Fibroblast of skin of back (primary cell): Measurements from ENCODE around the gene MGAT5.

Experiments used
- DNase-seq: peaks from one replicate; pipeline ENCODE4 v3.0.0-alpha.2; 2013

The MGAT5 gene

DNA sequence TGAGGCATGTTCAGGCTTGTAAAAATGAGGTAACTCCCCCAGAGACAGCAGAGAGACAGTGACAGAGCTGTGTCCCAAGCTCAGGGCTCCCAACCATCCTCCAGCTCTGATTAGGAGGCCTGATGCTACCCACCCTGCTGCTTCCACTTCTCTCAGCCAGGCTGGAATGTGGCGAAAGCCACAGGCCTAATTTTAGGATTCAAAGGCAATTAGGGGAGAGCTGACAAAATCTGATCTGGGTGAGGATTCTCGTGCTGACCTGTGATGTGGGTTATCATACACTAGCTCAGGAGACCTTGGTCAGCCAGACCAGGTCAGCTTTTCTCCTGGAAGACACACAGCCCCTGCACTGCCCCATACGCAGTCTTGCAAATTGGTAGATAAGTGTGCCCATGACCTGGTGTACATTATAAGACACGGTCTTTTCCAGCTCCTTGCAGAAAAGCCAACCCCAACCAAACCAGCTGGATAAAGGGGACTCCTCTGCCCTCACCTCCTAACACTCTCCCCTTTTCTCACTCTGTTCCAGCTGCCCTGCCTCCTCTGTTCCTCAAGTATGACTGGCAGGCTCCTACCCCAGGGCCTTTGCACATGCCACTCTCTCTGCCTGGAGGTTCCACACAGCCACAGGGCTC, 225.9 kb downstream of the MGAT5 start:
- no peak for DNase-seq

DNA sequence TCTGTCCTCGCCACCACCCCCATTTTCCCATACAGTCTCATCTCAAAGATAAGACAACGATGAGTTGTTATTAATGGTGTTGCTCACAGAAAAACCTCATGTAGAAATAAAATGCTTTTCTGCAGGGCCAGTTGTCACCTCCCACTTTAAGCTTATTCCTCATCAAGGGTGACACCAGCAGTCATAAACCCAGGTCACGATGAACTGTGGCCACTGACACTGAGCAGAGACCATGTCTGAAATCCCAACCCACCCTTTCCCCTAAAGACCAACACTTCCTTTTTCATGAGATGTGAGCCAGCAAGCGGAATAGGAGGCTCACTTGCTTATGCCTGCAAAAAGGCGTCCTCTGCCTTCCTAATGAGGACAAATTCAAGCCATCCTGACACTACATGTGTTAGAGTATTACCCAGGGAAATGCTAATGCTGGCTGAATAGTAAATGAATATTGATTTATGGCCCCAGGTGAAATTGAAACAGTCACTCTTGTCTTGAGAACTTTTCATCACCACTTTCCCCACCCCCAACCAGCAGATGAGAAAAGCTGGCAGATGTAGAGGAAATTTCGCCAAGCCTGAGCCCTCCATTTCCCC, 228.4 kb downstream of the MGAT5 start:
- no peak for DNase-seq

DNA sequence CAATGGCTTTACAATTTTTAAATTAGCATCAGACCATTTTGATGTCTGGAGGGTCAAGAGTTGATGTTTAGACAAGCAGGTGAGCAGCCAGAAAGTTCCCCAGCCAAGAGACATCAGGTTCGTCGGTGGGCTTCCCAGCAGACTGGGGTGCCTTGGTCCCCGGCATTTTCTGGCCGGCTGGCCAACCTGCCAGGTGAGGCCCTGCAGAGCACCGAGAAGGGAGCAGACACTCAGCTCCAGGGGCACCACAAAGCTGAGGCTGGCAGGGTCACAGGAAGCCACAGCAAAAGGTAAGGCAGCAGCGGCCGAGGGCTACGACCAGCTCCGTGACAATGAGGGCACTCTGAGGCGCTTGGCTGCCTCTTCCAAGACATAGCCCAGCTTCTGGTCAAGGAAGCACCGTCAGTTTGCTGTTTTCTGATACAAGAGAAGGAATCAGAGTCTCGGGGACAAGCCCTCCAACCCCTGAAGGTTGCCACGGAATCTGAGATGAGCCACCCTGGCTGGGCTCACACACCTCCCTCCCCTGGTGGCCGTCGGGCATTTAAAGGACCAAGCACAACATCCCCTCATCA, 229.0 kb downstream of the MGAT5 start:
- DNase-seq = no peak

DNA sequence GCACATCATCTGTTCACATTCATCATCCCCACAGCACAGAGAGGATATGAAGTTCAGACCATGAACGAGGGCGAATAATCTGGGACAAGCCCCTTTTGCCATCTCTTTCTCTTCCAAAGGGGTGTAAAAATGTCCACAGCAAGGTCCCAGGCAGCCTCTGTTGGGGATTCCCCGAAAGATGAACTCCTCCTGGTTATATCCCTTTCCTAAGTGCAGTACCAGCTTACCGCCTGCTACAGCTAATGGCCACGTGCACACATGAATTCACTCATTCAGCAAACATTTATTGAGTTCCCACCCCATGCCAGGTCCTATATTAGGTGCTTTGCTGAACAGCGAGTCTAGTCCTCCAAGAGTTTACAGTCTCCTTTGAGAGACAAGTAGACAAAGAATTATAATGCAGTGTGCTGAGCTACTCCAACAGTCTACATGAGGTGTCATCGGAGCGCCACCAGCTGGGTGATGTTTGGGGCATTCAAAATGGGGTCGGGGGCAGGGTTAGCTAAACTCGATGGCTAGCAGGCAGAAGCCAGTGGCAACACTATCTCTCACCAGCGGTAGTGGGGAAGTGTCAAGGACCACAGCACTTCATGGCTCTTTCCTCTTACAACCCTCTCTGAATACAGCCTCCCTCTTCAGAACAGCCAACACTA, 236.0 kb downstream of the MGAT5 start:
- no peak for DNase-seq

DNA sequence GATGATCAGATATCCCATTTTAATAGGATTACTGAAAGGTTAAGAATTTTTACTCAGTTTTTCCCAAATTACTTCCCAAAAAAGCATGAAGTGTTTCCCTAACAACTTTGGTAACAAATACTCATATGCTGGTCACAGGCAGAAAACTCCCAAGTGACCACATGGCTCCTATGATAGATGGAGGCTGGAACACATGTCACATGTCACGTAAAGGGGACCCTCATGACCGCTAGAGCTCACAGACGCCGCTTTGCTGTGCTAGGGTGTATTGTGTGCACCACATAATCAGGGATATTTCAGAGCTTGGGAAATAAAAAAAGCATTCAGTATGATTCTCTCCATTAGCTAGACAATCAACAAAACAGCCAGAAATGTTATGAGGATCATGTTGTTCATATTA, 236.7 kb downstream of the MGAT5 start:
- DNase-seq = no peak

DNA sequence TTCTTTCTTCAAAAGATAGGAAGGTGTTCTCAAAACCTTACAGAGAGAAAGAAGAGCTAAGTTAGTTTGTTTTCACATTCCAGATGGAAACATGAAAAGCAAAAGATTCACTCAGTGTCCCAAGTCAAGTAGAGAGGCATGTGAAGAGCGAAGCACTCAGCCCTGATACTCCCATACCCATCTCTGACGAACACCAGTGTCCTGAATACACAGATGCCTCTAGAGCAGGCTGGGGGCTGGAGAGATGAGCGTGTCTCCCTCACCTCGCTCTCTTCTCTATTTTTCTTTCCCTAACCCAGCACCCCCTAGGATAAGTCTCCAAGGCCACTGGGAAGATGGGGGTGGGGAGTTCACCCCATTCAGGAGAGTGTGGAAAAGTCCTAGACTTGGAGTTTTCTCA, 237.2 kb downstream of the MGAT5 start:
- DNase-seq = no peak

DNA sequence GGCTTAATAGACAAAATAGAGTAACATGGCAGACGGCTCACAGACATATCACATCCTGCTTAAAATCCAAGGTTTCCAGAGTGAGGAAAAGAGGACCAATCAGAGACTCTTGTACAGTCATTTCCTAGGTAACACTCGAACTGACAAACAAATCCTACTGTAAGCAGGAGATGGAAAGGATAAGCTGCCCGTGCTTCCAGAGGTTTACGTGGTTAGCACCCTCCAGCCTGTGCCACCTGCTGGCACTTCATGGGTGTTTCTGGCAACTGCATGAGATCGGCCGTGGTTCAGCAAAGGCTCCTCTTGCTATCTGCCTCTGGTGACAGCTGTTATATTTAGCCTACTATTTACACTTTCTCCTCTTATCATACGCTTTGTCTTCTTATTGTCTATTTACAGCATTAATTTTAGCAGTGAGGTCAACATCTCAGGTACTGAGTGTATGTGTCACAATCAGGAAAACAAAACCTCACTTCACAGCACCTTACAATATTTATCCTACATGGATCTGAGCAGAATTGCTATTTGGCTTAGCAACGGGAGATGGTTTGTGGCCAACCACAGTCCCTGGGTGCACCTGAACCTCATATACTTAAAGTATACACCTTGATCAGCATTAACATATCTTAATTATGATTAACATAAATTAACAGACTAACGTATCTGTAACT, 238.0 kb downstream of the MGAT5 start:
- DNase-seq = no peak

DNA sequence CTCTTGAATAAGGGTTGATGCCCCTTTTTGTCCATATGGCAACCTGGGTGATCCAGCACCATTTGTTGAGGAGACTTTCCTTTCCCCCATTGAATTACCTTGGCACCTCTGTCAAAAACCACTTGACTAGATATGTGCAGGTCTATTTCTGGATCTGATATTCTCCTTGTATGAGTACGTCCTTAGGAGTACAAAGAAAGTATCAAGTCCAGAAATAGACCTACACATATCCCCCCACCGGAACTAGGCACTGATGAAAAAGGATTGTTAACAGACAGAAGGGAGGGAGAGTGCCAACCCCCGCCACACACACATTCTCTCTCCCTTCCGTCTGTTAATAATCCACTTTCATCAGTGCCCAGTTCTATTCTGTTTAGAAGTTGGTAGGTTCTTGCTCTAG, 239.9 kb downstream of the MGAT5 start:
- no peak for DNase-seq

DNA sequence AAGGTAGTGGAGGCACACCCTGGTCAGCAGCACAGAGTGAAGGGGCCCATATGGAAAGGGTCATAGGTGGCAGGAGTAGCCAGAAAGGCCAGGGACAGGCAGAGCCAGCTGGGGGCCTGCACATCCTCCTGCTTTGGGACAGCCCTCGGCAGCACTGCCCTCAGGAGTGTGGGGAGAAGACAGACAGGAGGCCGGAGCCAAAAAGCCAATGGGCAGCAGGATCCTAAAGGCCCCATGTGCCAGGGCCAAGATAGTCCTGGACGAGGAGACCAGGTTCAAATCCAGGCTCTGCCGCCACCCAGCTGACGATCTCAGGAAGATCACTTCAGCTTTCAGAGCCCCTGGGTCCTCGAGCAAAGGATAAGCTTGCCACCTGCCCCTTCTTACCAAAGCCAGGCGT, 244.8 kb downstream of the MGAT5 start:
- DNase-seq = no peak

DNA sequence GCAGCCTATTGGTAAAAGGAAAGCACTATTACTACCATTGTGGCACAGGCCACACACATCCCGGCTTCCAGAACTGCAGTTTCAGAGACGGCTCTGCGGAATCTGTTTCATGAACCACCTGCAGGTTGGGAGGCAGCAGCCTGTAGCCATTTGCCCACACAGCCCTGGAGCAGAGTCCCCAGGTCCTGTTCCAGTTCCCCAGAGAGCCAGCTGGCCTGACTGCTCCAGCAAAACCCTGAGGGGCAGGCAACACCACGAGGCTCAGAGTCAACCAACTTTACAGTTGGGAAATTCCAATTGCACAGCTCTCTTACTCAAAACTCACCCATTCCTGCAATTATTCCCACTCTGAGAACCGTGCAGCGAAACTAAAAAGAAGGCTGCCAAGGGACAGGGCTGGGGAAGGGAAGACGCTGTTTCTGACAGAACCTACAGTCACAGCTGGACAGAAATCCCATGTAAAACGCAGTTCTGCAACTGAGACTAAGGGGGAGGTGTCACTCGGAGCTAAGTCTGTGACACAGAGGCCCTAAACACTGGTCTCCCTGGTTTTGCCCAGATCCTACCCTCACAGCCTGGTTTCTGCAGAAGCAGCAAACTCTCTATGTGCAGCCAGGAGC, 245.5 kb downstream of the MGAT5 start:
- DNase-seq = no peak

DNA sequence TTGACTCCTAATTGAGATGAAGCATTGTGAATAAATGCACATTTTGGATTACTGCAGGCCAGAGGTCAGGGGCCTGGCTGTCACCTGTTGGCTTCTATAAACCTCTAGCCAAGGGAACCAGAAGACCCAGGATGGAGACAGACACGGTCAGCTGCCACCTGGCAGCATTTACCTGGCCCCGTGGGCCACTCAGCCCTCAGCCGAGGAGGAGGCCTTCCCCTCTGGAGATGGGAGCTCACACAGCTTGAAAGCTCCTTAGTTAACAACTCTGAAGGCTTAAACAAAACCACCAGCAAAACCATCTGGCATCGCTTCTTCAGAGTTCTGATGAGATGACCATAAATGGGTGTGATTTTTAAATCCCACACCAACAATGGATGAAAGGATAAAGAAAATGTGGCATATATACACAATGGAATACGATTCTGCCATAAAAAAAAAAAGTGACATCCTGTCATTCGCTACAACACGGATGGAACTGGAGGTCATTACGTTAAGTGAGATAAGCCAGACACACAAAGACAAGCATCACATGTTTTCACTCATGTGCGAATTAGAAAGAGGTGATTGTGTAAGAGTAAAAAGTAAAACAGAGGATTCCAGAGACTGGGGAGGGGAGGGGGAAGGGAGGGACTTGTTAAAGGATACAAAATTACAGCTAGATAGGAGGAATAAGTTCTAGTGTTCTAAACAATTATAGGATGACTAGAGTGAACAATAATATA, 246.5 kb downstream of the MGAT5 start:
- DNase-seq = no peak

DNA sequence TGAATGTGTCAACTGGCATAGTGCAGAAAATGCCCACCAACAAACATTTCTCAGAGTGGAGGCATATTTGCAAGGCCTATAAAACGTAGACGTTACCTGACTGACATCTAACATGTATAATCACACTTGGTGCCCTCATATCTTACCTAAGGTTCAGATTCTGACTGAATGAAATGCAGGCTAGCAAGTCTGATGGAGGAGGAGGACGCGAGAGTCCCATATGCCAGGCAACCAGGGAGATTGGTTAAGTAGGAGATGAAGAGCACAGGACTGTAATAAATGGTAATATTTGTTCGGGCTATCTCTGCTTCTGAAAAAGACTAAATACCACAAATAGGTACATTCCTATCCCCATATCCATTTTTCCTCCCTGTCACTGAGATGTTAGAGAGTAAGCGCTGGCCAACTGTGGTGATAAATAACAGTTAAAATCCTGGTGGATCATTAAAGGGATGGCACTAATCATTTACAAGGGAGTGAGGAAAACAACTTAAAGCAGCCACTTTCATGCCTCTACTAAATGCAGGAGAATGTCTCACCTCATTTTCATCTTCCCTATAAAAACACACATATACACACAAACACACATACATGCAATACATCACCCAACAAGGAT, 247.7 kb downstream of the MGAT5 start:
- DNase-seq = no peak

DNA sequence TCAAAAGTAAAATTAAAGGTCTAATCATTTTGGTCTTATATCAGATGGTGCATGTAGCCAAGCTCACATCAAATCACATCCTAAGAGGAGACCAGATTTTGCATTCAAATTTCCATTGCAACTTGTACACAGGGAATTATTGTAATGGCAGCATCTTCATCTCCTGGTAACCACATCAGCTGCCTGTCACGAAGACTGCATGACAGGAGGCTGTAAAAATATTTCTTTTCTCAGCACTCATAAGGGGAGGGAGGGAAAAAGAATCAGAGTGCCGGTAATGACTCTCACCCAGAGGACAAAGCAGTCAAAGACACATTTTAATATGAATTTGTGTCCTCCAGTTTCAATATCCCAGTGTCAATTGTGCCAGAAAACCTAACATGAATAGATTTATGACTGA, 248.2 kb downstream of the MGAT5 start:
- no peak for DNase-seq
